ENCODE measurements around the gene TTC39B.

The TTC39B gene

GRCh38 chr9:15156241-15156640, 150.8 kb downstream of the TTC39B start:
- Histone ChIP-seq H3K9me3 (ENCODE audit: control extremely low read depth in 1 of 5, control insufficient read depth in 4 of 5, insufficient read depth in 2 of 5, low read depth in 1 of 5, low read length in 4 of 5) (no peaks in the 10 kb centered on the region), H3K27me3 (replicated peaks in 2 of 5; ENCODE audit: control insufficient read depth in 4 of 5, insufficient read depth in 5 of 5, low read length in 4 of 5) (no peaks in the 10 kb centered on the region), H3K4me3 (ENCODE audit: control insufficient read depth in 1 of 7, extremely low read depth in 1 of 7, insufficient read depth in 4 of 7, low read depth in 2 of 7, low read length in 6 of 7) (no peak overlapping the region), H3K27ac (ENCODE audit: insufficient read depth in 1 of 2, low read depth in 1 of 2, low read length in 2 of 2, poor library complexity in 1 of 2, severe bottlenecking in 2 of 2) (no peak overlapping the region), H3K36me3 (ENCODE audit: control insufficient read depth in 4 of 4, insufficient read depth in 4 of 4, low read length in 3 of 4) (no peaks in the 10 kb centered on the region), H3K4me1 (ENCODE audit: control extremely low read depth in 1 of 4, control insufficient read depth in 4 of 4, insufficient read depth in 4 of 4, low read length in 3 of 4) (no peaks in the 10 kb centered on the region)
- ChIA-PET CTCF (no interaction called here), POLR2A (no interaction called here)
- no peak for DNase-seq

GRCh38 chr9:15155826-15156225, 151.2 kb downstream of the TTC39B start:
- Histone ChIP-seq H3K9me3 (ENCODE audit: control extremely low read depth in 1 of 5, control insufficient read depth in 4 of 5, insufficient read depth in 2 of 5, low read depth in 1 of 5, low read length in 4 of 5) (no peaks in the 10 kb centered on the region), H3K27ac (ENCODE audit: insufficient read depth in 1 of 2, low read depth in 1 of 2, low read length in 2 of 2, poor library complexity in 1 of 2, severe bottlenecking in 2 of 2) (no peak overlapping the region), H3K4me3 (ENCODE audit: control insufficient read depth in 1 of 7, extremely low read depth in 1 of 7, insufficient read depth in 4 of 7, low read depth in 2 of 7, low read length in 6 of 7) (no peak overlapping the region), H3K27me3 (replicated peaks in 2 of 5; ENCODE audit: control insufficient read depth in 4 of 5, insufficient read depth in 5 of 5, low read length in 4 of 5) (no peaks in the 10 kb centered on the region), H3K36me3 (ENCODE audit: control insufficient read depth in 4 of 4, insufficient read depth in 4 of 4, low read length in 3 of 4) (no peaks in the 10 kb centered on the region), H3K4me1 (ENCODE audit: control extremely low read depth in 1 of 4, control insufficient read depth in 4 of 4, insufficient read depth in 4 of 4, low read length in 3 of 4) (peaks cover 0 to 2% (median 0%) of the 10 kb centered on the region in 4 experiments)
- no peak for DNase-seq
- POLR2A ChIA-PET, result no interaction called here
- no CpG with 5 or more reads among the region's 4 CpGs for WGBS (ENCODE audit: insufficient coverage)
- CTCF ChIA-PET, result no interaction called here

- Histone ChIP-seq H3K27ac (ENCODE audit: insufficient read depth in 1 of 2, low read depth in 1 of 2, low read length in 2 of 2, poor library complexity in 1 of 2, severe bottlenecking in 2 of 2) (no peak overlapping the region), H3K4me3 (ENCODE audit: control insufficient read depth in 1 of 7, extremely low read depth in 1 of 7, insufficient read depth in 4 of 7, low read depth in 2 of 7, low read length in 6 of 7) (no peak overlapping the region), H3K27me3 (replicated peaks in 2 of 5; ENCODE audit: control insufficient read depth in 4 of 5, insufficient read depth in 5 of 5, low read length in 4 of 5) (no peaks in the 10 kb centered on the region), H3K9me3 (ENCODE audit: control extremely low read depth in 1 of 5, control insufficient read depth in 4 of 5, insufficient read depth in 2 of 5, low read depth in 1 of 5, low read length in 4 of 5) (no peaks in the 10 kb centered on the region), H3K36me3 (ENCODE audit: control insufficient read depth in 4 of 4, insufficient read depth in 4 of 4, low read length in 3 of 4) (no peaks in the 10 kb centered on the region), H3K4me1 (ENCODE audit: control extremely low read depth in 1 of 4, control insufficient read depth in 4 of 4, insufficient read depth in 4 of 4, low read length in 3 of 4) (peaks cover 0 to 7% (median 0%) of the 10 kb centered on the region in 4 experiments)
- CTCF ChIA-PET, result interaction anchor here (2.4 kb wide), 1 partner anchor 7 kb away, joined by 6 read pairs; no protein-coding TSS in a partner anchor
- no CpG with 5 or more reads among the region's 4 CpGs for WGBS (ENCODE audit: insufficient coverage)
- POLR2A ChIA-PET, result no interaction called here
- no peak for DNase-seq
Observed at GRCh38 chr9:15155323-15155722, 151.7 kb downstream of the TTC39B start.

- Histone ChIP-seq H3K36me3 (ENCODE audit: control insufficient read depth in 4 of 4, insufficient read depth in 4 of 4, low read length in 3 of 4) (no peaks in the 10 kb centered on the region), H3K27me3 (replicated peaks in 2 of 5; ENCODE audit: control insufficient read depth in 4 of 5, insufficient read depth in 5 of 5, low read length in 4 of 5) (no peaks in the 10 kb centered on the region), H3K4me3 (ENCODE audit: control insufficient read depth in 1 of 7, extremely low read depth in 1 of 7, insufficient read depth in 4 of 7, low read depth in 2 of 7, low read length in 6 of 7) (no peak overlapping the region), H3K4me1 (ENCODE audit: control extremely low read depth in 1 of 4, control insufficient read depth in 4 of 4, insufficient read depth in 4 of 4, low read length in 3 of 4) (peaks cover 0 to 7% (median 0%) of the 10 kb centered on the region in 4 experiments), H3K27ac (ENCODE audit: insufficient read depth in 1 of 2, low read depth in 1 of 2, low read length in 2 of 2, poor library complexity in 1 of 2, severe bottlenecking in 2 of 2) (no peak overlapping the region), H3K9me3 (ENCODE audit: control extremely low read depth in 1 of 5, control insufficient read depth in 4 of 5, insufficient read depth in 2 of 5, low read depth in 1 of 5, low read length in 4 of 5) (no peaks in the 10 kb centered on the region)
- ChIA-PET CTCF (interaction anchor here (2.4 kb wide), 1 partner anchor 8 kb away, joined by 6 read pairs; no protein-coding TSS in a partner anchor), POLR2A (no interaction called here)
- no peak for DNase-seq
- WGBS (ENCODE audit: insufficient coverage), result 82% methylated on average over 2 of the region's 4 CpGs
Observed at GRCh38 chr9:15154677-15155076, 152.3 kb downstream of the TTC39B start.

- Histone ChIP-seq H3K36me3 (ENCODE audit: control insufficient read depth in 4 of 4, insufficient read depth in 4 of 4, low read length in 3 of 4) (no peaks in the 10 kb centered on the region), H3K9me3 (ENCODE audit: control extremely low read depth in 1 of 5, control insufficient read depth in 4 of 5, insufficient read depth in 2 of 5, low read depth in 1 of 5, low read length in 4 of 5) (no peaks in the 10 kb centered on the region), H3K4me1 (ENCODE audit: control extremely low read depth in 1 of 4, control insufficient read depth in 4 of 4, insufficient read depth in 4 of 4, low read length in 3 of 4) (peaks cover 0 to 7% (median 0%) of the 10 kb centered on the region in 4 experiments), H3K27ac (ENCODE audit: insufficient read depth in 1 of 2, low read depth in 1 of 2, low read length in 2 of 2, poor library complexity in 1 of 2, severe bottlenecking in 2 of 2) (no peak overlapping the region), H3K27me3 (replicated peaks in 2 of 5; ENCODE audit: control insufficient read depth in 4 of 5, insufficient read depth in 5 of 5, low read length in 4 of 5) (no peaks in the 10 kb centered on the region), H3K4me3 (ENCODE audit: control insufficient read depth in 1 of 7, extremely low read depth in 1 of 7, insufficient read depth in 4 of 7, low read depth in 2 of 7, low read length in 6 of 7) (no peak overlapping the region)
- CTCF ChIA-PET, result interaction anchor here (2.4 kb wide), 1 partner anchor 9 kb away, joined by 6 read pairs; no protein-coding TSS in a partner anchor
- POLR2A ChIA-PET, result no interaction called here
- DNase-seq, result no peak
- WGBS (ENCODE audit: insufficient coverage), result 100% methylated on average over 3 of the region's 3 CpGs
Observed at GRCh38 chr9:15153961-15154360, 153.1 kb downstream of the TTC39B start.

GRCh38 chr9:15150939-15151338, 156.1 kb downstream of the TTC39B start:
- no peaks in the 10 kb centered on the region for H3K36me3 ChIP-seq (ENCODE audit: control insufficient read depth in 4 of 4, insufficient read depth in 4 of 4, low read length in 3 of 4)
- H3K27ac ChIP-seq (ENCODE audit: insufficient read depth in 1 of 2, low read depth in 1 of 2, low read length in 2 of 2, poor library complexity in 1 of 2, severe bottlenecking in 2 of 2), result no peak overlapping the region
- no peak overlapping the region for H3K4me3 ChIP-seq (ENCODE audit: control insufficient read depth in 1 of 7, extremely low read depth in 1 of 7, insufficient read depth in 4 of 7, low read depth in 2 of 7, low read length in 6 of 7)
- H3K4me1 ChIP-seq (ENCODE audit: control extremely low read depth in 1 of 4, control insufficient read depth in 4 of 4, insufficient read depth in 4 of 4, low read length in 3 of 4), result peaks cover 0 to 7% (median 0%) of the 10 kb centered on the region in 4 experiments
- 93% methylated on average over 4 of the region's 4 CpGs for WGBS (ENCODE audit: insufficient coverage)
- DNase-seq, result no peak
- ChIA-PET CTCF (no interaction called here), POLR2A (no interaction called here)
- no peaks in the 10 kb centered on the region for H3K27me3 ChIP-seq (replicated peaks in 2 of 5; ENCODE audit: control insufficient read depth in 4 of 5, insufficient read depth in 5 of 5, low read length in 4 of 5)
- H3K9me3 ChIP-seq (ENCODE audit: control extremely low read depth in 1 of 5, control insufficient read depth in 4 of 5, insufficient read depth in 2 of 5, low read depth in 1 of 5, low read length in 4 of 5), result no peaks in the 10 kb centered on the region

GRCh38 chr9:15149450-15149849, 157.6 kb downstream of the TTC39B start:
- no peak overlapping the region for H3K27ac ChIP-seq (ENCODE audit: insufficient read depth in 1 of 2, low read depth in 1 of 2, low read length in 2 of 2, poor library complexity in 1 of 2, severe bottlenecking in 2 of 2)
- H3K27me3 ChIP-seq (replicated peaks in 2 of 5; ENCODE audit: control insufficient read depth in 4 of 5, insufficient read depth in 5 of 5, low read length in 4 of 5), result no peaks in the 10 kb centered on the region
- no peaks in the 10 kb centered on the region for H3K9me3 ChIP-seq (ENCODE audit: control extremely low read depth in 1 of 5, control insufficient read depth in 4 of 5, insufficient read depth in 2 of 5, low read depth in 1 of 5, low read length in 4 of 5)
- ChIA-PET POLR2A (no interaction called here), CTCF (interaction anchor here (0.6 kb wide), 1 partner anchor 18 kb away, joined by 4 read pairs; no protein-coding TSS in a partner anchor)
- H3K36me3 ChIP-seq (ENCODE audit: control insufficient read depth in 4 of 4, insufficient read depth in 4 of 4, low read length in 3 of 4), result no peaks in the 10 kb centered on the region
- H3K4me3 ChIP-seq (ENCODE audit: control insufficient read depth in 1 of 7, extremely low read depth in 1 of 7, insufficient read depth in 4 of 7, low read depth in 2 of 7, low read length in 6 of 7), result no peak overlapping the region
- DNase-seq, result no peak
- peaks cover 0 to 7% (median 0%) of the 10 kb centered on the region in 4 experiments for H3K4me1 ChIP-seq (ENCODE audit: control extremely low read depth in 1 of 4, control insufficient read depth in 4 of 4, insufficient read depth in 4 of 4, low read length in 3 of 4)

Data from common myeloid progenitor, CD34-positive (primary cell).